Neural cell (in vitro differentiated cells): ENCODE data around the gene AP2B1. TPM values are rescaled to one million over a fixed set of nuclear protein-coding genes. Genes with fewer than 3 reads are reported as not detected.

ENCODE experiments used
- H2AFZ ChIP-seq: fragments of 200-600, 300-800 bp; sonication (generic), shearing (Covaris generic); 2 replicates; pipeline ENCODE4 v1.6.0; 2014; ENCODE audit warnings: low read depth, mild to moderate bottlenecking, antibody characterized with exemption, low read length, moderate library complexity
- H3F3A ChIP-seq: fragments of 200-600 bp; shearing (Covaris generic); 2 replicates; pipeline ENCODE4 v1.6.1; 2016; ENCODE audit warnings: mild to moderate bottlenecking, moderate library complexity, mixed read lengths, antibody characterized with exemption, low read length; ENCODE audit not compliant: insufficient read depth, poor library complexity, severe bottlenecking
- H3K27ac ChIP-seq: fragments of 200-600, 300-800 bp; sonication (generic), shearing (Covaris generic); 2 replicates; pipeline ENCODE4 v1.5.1; 2014; ENCODE audit warnings: mild to moderate bottlenecking, low read length, moderate library complexity
- H3K27me3 ChIP-seq: fragments of 300-800, 200-600 bp; sonication (generic), shearing (Covaris generic); 2 replicates; pipeline ENCODE4 v1.6.0; 2014; ENCODE audit warnings: mild to moderate bottlenecking, low read depth, low read length, moderate library complexity; ENCODE audit not compliant: insufficient read depth
- H3K36me3 ChIP-seq: fragments of 300-800, 200-600 bp; sonication (generic), shearing (Covaris generic); 2 replicates; pipeline ENCODE4 v1.5.1; 2014; ENCODE audit warnings: mild to moderate bottlenecking, antibody characterized with exemption, low read length, moderate library complexity; ENCODE audit not compliant: insufficient read depth
- H3K4me2 ChIP-seq: fragments of 300-800, 200-600 bp; sonication (generic), shearing (Covaris generic); 2 replicates; pipeline ENCODE4 v1.6.0; 2014; ENCODE audit warnings: mild to moderate bottlenecking, low read length
- H3K4me3 ChIP-seq: fragments of 300-800, 200-600 bp; sonication (generic), shearing (Covaris generic); 2 replicates; pipeline ENCODE4 v1.5.1; 2014; ENCODE audit warnings: mild to moderate bottlenecking, low read length, moderate library complexity
- H3K79me2 ChIP-seq: fragments of 200-600 bp; shearing (Covaris generic); replicated peaks from 2 replicates; pipeline ENCODE4 v1.6.0; 2014; ENCODE audit warnings: mild to moderate bottlenecking, low read length, moderate library complexity; ENCODE audit not compliant: insufficient read depth
- H3K9ac ChIP-seq: fragments of 300-800, 200-600 bp; sonication (generic), shearing (Covaris generic); 2 replicates; pipeline ENCODE4 v1.6.1; 2016; ENCODE audit warnings: mild to moderate bottlenecking, low read length, mixed read lengths
- H3K9me2 ChIP-seq: fragments of 200-600 bp; shearing (Covaris generic); 2 replicates; pipeline ENCODE4 v1.6.1; 2016; ENCODE audit warnings: mild to moderate bottlenecking, low read length, mixed read lengths; ENCODE audit not compliant: insufficient read depth
- H3K9me3 ChIP-seq: fragments of 200-600, 300-800 bp; sonication (generic), shearing (Covaris generic); 2 replicates; pipeline ENCODE4 v1.6.1; 2016; ENCODE audit warnings: mild to moderate bottlenecking, mixed run types, low read length, moderate library complexity, mixed read lengths
- H4K20me1 ChIP-seq: fragments of 200-600 bp; shearing (Covaris generic); 2 replicates; pipeline ENCODE4 v1.6.1; 2016; ENCODE audit warnings: mild to moderate bottlenecking, mixed run types; ENCODE audit not compliant: insufficient read depth
- CTCF ChIP-seq: fragments of 450-650 bp; IDR thresholded peaks from 2 replicates; pipeline ENCODE4 v1.5.1; 2014; ENCODE audit warnings: antibody characterized with exemption, mild to moderate bottlenecking, moderate library complexity; ENCODE audit not compliant: poor library complexity, severe bottlenecking
- EP300 ChIP-seq: fragments of 450-650 bp; conservative IDR thresholded peaks from 2 replicates; pipeline ENCODE4 v1.6.1; 2014; ENCODE audit warnings: antibody characterized with exemption, mild to moderate bottlenecking, moderate library complexity; ENCODE audit not compliant: poor library complexity, severe bottlenecking
- EZH2 ChIP-seq: fragments of 200-600, 300-800 bp; shearing (Covaris generic), sonication (generic); IDR thresholded peaks from 2 replicates; pipeline ENCODE4 v1.6.1; 2014; ENCODE audit warnings: antibody characterized with exemption, low read length, borderline replicate concordance, mild to moderate bottlenecking; ENCODE audit not compliant: insufficient read depth, poor library complexity, severe bottlenecking
- MXI1 ChIP-seq: fragments of 450-650 bp; conservative IDR thresholded peaks from 2 replicates; pipeline ENCODE4 v1.6.1; 2014; ENCODE audit warnings: antibody characterized with exemption, mild to moderate bottlenecking; ENCODE audit not compliant: poor library complexity, severe bottlenecking
- POLR2AphosphoS5 ChIP-seq: IDR thresholded peaks from 2 replicates; pipeline ENCODE4 v1.6.1; 2012
- RAD21 ChIP-seq: fragments of 450-650 bp; conservative IDR thresholded peaks from 2 replicates; pipeline ENCODE4 v1.6.1; 2014; ENCODE audit warnings: antibody characterized with exemption, mild to moderate bottlenecking, moderate library complexity
- SMC3 ChIP-seq: fragments of 450-650 bp; conservative IDR thresholded peaks from 2 replicates; pipeline ENCODE4 v1.6.1; 2014; ENCODE audit warnings: antibody characterized with exemption, mild to moderate bottlenecking, moderate library complexity; ENCODE audit not compliant: poor library complexity
- TAF1 ChIP-seq: IDR thresholded peaks from 2 replicates; pipeline ENCODE4 v1.6.1; 2012; ENCODE audit warnings: low read depth
- polyA plus RNA-seq: library from polyadenylated mRNA; depleted of rRNA; stranded (reverse); fragments of >200 nt; gene quantifications from 2 replicates; pipeline ENCODE4 v1.2.3, GENCODE V29; 2014
- TF ChIP-seq, protein P1 (sequence below): IDR thresholded peaks from 2 replicates; pipeline ENCODE4 v1.6.1; 2012; ENCODE audit warnings: borderline replicate concordance

The AP2B1 gene
- polyA plus RNA-seq, 1 donor from 2014 or later, result 59.5 TPM

DNA sequence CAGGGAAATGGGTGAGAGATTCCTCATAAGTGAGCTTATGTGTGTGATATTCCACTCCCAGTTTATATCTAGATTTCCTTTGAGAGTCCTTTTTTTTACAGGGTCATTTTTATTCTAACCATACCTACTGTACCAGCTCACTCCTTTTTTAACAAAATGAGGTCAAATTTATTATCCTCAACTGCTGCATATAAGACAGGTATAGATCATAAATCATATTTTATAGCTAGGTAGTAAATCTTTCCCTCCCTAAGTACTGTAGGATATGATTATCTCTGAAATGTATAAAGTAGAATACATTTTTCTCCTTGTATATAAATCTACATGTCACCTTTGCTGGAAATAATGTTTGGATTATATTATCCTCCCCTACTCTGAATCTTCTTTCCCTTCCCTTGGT is 31.5 kb downstream of the AP2B1 start:
- Histone ChIP-seq H3K9me3 (no peaks in the 10 kb centered on the region), H3K79me2 (no peaks in the 10 kb centered on the region), H3K4me2 (no peak overlapping the region), H3K4me3 (no peak overlapping the region), H3K27ac (no peak overlapping the region), H3F3A (no peaks in the 10 kb centered on the region), H3K27me3 (no peaks in the 10 kb centered on the region), H3K36me3 (peaks cover 7% of the 10 kb centered on the region), H3K9me2 (no peaks in the 10 kb centered on the region), H3K9ac (no peak overlapping the region), H4K20me1 (peaks cover 1% of the 10 kb centered on the region), H2AFZ (no peak overlapping the region)
- no peak for TF ChIP-seq SMC3
- TF ChIP-seq, protein P1, sequence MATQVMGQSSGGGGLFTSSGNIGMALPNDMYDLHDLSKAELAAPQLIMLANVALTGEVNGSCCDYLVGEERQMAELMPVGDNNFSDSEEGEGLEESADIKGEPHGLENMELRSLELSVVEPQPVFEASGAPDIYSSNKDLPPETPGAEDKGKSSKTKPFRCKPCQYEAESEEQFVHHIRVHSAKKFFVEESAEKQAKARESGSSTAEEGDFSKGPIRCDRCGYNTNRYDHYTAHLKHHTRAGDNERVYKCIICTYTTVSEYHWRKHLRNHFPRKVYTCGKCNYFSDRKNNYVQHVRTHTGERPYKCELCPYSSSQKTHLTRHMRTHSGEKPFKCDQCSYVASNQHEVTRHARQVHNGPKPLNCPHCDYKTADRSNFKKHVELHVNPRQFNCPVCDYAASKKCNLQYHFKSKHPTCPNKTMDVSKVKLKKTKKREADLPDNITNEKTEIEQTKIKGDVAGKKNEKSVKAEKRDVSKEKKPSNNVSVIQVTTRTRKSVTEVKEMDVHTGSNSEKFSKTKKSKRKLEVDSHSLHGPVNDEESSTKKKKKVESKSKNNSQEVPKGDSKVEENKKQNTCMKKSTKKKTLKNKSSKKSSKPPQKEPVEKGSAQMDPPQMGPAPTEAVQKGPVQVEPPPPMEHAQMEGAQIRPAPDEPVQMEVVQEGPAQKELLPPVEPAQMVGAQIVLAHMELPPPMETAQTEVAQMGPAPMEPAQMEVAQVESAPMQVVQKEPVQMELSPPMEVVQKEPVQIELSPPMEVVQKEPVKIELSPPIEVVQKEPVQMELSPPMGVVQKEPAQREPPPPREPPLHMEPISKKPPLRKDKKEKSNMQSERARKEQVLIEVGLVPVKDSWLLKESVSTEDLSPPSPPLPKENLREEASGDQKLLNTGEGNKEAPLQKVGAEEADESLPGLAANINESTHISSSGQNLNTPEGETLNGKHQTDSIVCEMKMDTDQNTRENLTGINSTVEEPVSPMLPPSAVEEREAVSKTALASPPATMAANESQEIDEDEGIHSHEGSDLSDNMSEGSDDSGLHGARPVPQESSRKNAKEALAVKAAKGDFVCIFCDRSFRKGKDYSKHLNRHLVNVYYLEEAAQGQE, result no peak
- TF ChIP-seq EZH2, result no peak
- no peak for TF ChIP-seq TAF1
- TF ChIP-seq CTCF, result no peak
- TF ChIP-seq MXI1, result no peak
- TF ChIP-seq POLR2AphosphoS5, result no peak
- no peak for TF ChIP-seq EP300
- no peak for TF ChIP-seq RAD21

- H3K27ac ChIP-seq, result no peak overlapping the region
- H4K20me1 ChIP-seq, result no peaks in the 10 kb centered on the region
- no peaks in the 10 kb centered on the region for H3K27me3 ChIP-seq
- H3K4me2 ChIP-seq, result no peak overlapping the region
- no peak overlapping the region for H2AFZ ChIP-seq
- TF ChIP-seq SMC3 (no peak), MXI1 (no peak), CTCF (no peak), POLR2AphosphoS5 (no peak), RAD21 (no peak), TAF1 (no peak), EZH2 (no peak), EP300 (no peak)
- TF ChIP-seq, protein P1, result no peak
- no peaks in the 10 kb centered on the region for H3F3A ChIP-seq
- H3K4me3 ChIP-seq, result no peak overlapping the region
- H3K9me2 ChIP-seq, result no peaks in the 10 kb centered on the region
- no peaks in the 10 kb centered on the region for H3K79me2 ChIP-seq
- H3K9ac ChIP-seq, result no peak overlapping the region
- H3K9me3 ChIP-seq, result no peaks in the 10 kb centered on the region
- peaks cover 13% of the 10 kb centered on the region for H3K36me3 ChIP-seq
These were observed 34.6 kb downstream of the AP2B1 start for GRCh38 chr17:35621768-35622167.
